Measurements from ENCODE around the gene TMLHE.
"Not testable (repeated sequence)": the region's sequence is repeated elsewhere in the genome, so short reads cannot be mapped to it uniquely, and the experiment has no call there.

DNA sequence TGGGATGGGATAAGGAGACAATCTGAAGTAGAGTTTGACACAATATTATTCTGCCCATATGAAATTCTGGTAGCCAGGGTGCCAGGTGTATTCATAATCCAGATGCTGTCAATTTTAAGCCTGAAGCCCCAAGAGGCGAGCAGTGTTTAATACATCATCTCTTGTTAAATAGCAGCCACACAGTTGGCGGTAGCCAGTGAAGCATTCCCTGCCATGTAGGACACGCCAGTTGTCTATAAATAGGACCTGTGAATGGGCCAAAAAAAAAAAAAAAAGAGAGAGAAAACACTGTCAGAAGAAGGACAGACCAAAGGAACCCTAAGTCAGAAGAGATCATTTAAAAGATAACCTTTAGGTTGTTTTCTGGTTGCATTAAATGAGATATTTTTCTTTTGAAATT, 121.3 kb downstream of the TMLHE start:
- TF ChIP-seq, protein P1, sequence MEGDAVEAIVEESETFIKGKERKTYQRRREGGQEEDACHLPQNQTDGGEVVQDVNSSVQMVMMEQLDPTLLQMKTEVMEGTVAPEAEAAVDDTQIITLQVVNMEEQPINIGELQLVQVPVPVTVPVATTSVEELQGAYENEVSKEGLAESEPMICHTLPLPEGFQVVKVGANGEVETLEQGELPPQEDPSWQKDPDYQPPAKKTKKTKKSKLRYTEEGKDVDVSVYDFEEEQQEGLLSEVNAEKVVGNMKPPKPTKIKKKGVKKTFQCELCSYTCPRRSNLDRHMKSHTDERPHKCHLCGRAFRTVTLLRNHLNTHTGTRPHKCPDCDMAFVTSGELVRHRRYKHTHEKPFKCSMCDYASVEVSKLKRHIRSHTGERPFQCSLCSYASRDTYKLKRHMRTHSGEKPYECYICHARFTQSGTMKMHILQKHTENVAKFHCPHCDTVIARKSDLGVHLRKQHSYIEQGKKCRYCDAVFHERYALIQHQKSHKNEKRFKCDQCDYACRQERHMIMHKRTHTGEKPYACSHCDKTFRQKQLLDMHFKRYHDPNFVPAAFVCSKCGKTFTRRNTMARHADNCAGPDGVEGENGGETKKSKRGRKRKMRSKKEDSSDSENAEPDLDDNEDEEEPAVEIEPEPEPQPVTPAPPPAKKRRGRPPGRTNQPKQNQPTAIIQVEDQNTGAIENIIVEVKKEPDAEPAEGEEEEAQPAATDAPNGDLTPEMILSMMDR (IDR thresholded peaks at IDR 0.05): not testable (repeated sequence)
- not testable (repeated sequence) for TF ChIP-seq EZH2 (IDR thresholded peaks at IDR 0.05; ENCODE audit: borderline replicate concordance, insufficient read depth, low read depth, low read length, poor library complexity, severe bottlenecking)
